NCI-H1092 treated with DMSO at 0.1 percent for 48 hours (cell line): ENCODE results near the gene MPO.

ENCODE experiments used
- DNase-seq: peaks from one replicate; lab custom pipeline; 2025; lab: John Stamatoyannopoulos, UW

Gene MPO

DNA sequence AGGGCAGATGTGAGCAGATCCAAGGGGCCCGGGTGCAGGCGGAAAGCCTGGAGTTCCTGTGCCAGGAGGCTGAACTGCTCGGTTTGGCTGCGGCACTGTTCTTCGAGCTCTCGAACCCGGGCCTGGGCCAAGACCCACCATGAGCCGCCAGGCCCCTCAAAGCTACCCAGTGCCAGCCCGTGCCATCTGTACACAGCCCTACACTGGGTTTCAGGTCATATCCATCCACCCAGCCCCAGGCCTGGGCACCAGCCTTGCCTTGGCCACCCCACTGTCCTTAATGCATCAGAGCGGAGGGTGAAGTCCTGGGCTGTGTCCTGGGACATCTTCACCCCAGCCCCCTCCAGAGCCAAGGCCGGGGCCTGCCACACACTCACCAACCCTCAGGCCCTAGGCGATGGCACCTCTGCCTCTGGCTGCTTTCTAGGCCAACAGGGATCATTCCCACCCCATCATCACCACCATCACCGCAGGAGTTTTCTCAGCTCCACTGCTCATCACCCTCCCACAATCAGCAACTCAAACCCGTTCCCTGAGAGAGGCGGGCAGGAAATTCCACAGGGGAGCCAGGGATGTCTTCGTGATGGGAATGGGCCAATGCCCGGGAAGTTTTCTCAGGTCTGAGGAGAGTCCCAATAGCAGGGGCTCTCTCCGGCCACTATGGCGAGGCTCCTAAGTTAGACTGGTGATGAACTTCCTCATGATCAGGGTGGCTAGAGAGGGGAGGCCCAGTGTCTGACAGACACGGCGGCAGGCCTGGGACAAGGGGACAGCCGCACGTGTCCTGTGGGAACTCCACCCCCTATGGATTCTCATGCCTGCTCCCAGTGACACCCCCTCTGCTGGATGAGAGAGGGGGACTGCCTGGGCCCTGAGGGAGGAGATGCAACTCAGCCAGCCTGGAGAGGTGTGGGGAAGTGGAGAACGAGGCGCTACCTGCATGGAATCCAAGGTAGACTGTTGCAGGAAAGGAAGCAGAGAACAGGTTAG is 38.7 kb upstream of the MPO start:
- DNase-seq, result no peak

DNA sequence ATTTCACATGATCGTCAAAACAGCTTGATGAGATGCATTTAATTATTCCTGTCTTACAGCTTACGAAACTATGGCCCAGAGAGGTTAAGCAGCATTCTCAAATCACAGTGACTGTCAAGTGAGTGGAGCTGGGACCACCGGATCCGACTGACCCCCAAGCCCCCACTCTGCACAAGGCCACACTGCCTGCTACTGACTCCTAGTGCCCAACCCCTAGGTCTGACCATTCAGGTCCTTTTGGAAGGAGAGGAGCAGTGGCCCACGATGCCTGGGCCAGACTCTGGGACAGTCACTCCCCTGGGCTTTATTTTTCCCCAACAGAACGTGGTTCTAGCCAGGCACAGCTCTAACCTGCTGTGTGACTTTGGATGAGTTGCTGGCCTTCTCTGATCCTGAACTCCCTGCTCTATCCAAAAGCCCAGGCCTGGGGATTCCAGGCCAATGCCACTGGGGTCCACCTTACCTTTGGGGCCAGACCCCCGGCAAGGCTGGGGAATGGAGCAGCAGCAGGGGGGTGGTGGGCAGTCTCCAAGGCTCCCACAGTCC is 38.0 kb upstream of the MPO start:
- DNase-seq, result no peak

GRCh38 chr17:58318065-58318481 is 37.3 kb upstream of the MPO start:
- DNase-seq, result no peak

GRCh38 chr17:58317421-58318064 is 36.8 kb upstream of the MPO start:
- DNase-seq, result peak; percentile 26

DNA sequence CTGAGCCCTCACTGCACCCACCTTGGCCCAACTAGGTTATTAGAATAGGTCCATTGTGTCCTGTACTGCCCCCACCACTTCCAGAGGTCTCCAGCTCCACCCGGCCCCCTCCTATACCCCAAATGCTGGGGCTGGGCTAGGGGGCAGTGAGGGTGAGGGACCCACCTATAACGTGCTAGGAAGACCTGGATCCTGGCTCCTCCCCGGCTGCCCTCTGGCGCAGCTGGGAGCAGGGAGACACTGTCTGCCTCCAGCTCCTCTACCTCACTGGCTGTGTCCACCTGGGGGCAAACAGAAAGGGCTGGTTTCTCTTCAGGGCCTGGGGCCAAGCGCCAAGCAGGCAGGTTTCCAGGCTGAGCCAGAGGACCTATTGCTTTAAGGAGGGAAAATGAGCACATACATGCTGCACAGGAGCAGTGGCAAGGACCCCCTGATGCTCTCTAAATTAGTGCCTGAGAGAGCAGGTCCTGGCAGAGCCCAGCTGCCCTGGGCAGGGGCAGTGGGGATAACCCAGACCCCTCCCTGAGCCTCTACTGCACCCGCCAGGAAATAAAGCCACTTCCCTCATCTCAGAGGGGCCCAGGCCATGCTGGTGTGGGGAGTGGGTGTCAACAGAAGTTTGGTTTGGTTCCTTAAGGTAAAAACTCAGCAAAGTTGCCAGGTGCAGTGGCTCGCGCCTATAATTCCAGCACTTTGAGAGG is 35.7 kb upstream of the MPO start:
- no peak for DNase-seq

- DNase-seq, result no peak
Observed at GRCh38 chr17:58315750-58316149, 35.0 kb upstream of the MPO start.

DNA sequence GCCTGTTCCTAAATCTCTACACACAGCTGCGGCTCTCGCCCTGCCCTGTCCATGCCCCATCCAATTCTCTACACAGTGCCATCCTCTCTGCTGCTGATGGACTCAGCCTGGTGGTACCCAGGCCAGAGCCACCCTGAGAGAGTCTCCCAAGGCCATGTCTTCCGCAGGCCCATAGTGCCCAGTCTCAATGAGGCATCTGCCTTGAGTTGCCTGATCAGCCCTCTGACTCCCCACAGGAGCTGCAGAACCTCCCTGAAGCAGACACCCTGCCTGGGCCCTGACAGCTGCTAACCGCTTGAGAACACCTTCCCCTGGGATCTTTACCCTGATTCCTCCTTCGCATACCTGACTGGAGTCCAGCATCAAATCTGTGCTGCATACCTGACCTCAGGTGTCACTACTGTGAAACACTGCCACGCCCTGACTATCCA is 34.6 kb upstream of the MPO start:
- DNase-seq, result no peak

DNA sequence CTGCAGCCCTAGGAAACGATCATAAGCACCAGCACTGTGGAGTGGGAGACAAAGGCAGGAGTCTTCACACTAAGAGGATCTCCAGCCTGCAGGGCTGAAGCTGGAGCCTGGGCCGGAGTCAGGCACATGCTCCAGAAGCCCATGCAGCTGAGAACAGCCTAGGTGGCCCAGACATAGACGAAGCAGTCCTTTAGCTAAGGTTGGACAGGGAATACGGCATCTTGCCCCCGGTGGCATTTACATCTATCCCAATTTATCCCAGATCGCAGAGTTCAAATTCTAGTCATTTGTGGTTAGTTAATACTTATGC is 33.9 kb upstream of the MPO start:
- DNase-seq, result no peak

DNA sequence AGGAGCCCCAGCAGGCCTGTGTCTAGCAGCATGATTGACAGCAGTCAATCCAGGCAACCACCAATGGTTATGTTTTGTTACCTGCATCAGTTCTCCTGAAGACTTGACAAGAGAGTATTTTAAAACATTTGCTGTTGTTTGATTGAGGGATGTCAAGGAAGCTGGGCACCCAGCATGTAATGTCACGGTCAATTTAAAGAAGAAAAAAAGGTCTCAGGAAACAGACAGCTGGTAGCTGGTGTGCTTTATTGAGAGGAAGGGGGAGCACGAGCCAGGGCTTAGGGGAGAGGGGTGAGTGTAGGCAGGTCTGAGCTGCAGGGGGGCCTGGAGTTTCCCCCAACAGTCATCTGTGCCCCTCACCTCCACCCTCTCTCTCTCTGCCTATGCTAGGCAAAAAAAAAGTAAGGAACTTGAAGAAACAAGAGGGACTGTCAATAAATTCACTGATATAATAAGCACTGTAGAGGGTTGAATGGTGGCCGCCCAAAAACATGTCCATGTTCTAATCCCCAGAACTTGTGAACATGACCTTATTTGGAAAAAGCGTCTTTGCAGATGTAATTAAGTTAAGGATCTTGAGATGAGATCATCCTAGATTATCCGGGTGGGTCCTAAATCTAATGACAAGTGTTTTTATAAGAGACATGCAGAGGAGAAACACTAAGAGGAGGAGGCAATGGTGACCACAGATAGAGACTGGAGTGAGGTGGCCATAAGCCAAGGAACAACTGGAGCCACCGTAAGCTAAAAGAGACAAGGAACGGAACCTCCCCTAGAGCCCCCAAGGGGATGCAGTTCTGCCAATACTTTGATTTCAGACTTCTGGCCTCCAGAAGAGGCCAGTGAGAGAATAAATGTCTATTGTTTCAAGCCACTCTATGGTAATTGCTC is 33.3 kb upstream of the MPO start:
- DNase-seq, result no peak

- no peak for DNase-seq
Observed at GRCh38 chr17:58312829-58313228, 32.1 kb upstream of the MPO start.

- DNase-seq, result no peak
Observed at GRCh38 chr17:58312021-58312630, 31.4 kb upstream of the MPO start.

GRCh38 chr17:58311429-58311894 is 30.7 kb upstream of the MPO start:
- DNase-seq, result no peak

- DNase-seq, result no peak
Observed at GRCh38 chr17:58310511-58311428, 30.0 kb upstream of the MPO start.

- DNase-seq, result no peak
Observed at GRCh38 chr17:58309918-58310259, 29.2 kb upstream of the MPO start.

- DNase-seq, result no peak
Observed at GRCh38 chr17:58308985-58309917, 28.5 kb upstream of the MPO start.

GRCh38 chr17:58308173-58308984 is 27.6 kb upstream of the MPO start:
- peak; percentile 9 for DNase-seq

GRCh38 chr17:58307468-58308172 is 26.9 kb upstream of the MPO start:
- no peak for DNase-seq
